NCI-H1092 treated with DMSO at 0.1 percent for 48 hours (cell line): Measurements from ENCODE around the gene ZNF407.
A peak's percentile ranks its signal among the peaks of the same experiment; 100 is the strongest.

Experiments used
- DNase-seq: peaks from one replicate; lab custom pipeline; 2025; lab: John Stamatoyannopoulos, UW

ZNF407 gene

DNA sequence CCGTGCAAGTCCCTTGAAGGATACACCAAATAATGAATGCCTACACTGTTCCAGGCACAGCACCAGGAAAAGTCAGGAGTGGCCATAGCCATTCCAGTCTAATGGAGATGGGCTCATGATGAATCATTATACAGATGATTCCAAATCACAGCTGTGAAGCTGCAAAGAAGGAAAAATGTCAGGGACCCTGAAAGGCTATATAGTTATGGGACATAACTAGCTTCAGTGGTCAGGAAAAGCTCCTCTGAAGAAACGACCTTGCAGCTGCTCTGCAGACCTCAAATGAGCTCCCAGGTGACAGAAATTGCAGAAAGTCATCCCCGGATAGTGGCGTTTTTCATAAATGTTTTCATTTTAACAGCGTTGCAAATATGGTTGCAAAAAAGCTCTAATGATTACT, 410.5 kb downstream of the ZNF407 start:
- no peak for DNase-seq

DNA sequence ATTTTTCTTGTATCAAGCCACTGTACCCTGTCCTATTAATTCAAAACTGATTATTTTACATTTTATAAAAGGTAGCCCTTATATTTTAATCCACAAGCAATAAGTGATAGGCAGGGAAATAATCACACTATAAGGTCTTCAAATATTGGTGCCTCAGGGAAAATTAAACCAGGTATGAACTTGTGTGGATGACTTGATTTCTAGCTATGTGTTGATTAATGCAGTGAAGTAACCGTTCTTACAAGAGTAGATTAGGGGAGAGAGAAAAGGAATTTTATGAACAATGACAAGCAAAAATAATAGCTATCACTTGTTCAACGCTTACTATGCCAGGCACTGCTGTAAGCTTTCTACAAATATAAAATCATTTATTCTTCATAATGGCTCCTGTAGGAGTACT, 411.6 kb downstream of the ZNF407 start:
- DNase-seq = no peak

DNA sequence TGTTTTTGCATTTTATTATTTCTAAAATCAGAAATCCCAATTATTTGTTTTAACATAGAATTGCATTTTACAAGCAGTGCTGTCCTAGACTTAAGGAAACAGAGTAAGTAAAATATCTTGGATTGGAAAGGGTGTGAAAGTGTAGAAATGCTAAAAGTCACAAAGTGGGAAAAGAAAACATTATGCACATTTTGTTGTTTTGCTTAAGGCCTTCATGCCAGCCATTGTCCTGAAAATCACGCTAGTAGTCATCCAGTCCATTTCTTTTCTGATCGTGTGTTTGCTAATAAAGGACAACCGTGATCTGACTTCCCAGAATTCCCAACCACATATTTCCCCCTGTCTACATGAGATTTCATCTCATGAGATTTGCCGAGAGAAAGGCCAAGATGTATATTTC, 412.2 kb downstream of the ZNF407 start:
- no peak for DNase-seq

DNA sequence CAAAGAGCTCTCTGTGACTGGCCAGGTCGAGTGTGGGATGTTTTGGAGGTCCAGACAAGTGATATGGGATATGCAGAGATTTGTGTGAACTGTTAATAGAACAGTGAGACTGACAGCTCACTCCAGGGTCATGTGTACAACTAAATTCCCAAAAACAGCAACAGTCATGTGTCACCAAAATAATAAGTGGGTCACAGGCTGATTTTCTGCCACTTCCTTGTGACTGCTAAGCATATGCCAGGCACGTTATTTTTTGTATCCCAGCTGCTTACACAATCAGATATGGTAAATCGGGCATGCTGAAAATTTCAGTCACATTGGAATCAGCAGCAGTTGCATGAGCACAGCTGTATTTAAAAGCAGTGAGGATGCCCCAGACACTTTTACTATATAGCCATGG, 412.6 kb downstream of the ZNF407 start:
- DNase-seq = no peak

DNA sequence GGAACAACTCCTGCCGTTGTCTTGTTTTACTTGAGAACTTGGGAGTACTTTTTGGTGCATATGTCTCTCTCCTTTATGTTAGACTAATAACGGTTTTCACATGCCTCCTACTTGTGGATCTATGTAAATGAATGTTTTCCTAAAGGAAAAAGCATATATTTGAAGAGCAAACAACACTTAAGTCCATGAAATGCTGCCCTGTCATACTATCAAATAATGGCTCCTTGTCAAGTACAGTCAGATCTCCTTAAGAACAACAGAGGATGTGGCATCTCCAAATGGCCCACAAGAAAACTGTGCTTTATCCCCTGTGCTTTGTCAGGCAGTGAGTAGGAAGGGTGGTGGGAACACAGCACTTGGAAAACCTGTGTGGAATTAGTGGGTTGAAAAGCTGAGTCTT, 413.0 kb downstream of the ZNF407 start:
- DNase-seq = no peak

DNA sequence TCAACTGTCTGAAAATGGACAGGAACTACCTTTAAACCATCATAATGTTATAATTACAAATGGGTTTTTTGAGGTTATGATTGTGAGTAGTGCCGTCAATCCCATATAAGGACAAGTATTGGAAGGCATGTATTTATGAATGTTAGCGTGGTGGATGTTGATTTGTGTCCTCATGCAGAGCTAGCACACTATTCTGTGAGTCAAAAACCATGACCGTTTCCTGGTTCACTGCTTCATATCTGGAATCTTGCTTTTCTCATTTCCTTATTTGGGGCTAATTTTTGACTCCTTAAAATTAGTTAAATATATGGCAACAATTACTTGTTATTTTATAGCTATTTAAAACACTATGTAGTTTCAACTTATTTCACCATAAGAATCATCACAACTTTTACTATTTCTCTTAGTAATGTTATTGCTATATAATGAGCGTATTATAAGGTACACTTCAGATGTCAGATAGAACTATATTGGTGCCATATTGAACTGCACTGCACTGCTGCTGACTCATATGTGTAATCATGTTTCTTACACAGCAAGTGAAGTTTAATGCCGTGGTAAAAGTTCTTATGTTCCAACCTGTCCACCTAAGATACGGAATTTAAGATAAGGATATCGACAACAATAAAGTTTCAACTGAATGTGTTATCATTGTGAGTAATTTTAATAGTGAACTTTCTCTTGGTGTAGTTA, 418.5 kb downstream of the ZNF407 start:
- DNase-seq = no peak

DNA sequence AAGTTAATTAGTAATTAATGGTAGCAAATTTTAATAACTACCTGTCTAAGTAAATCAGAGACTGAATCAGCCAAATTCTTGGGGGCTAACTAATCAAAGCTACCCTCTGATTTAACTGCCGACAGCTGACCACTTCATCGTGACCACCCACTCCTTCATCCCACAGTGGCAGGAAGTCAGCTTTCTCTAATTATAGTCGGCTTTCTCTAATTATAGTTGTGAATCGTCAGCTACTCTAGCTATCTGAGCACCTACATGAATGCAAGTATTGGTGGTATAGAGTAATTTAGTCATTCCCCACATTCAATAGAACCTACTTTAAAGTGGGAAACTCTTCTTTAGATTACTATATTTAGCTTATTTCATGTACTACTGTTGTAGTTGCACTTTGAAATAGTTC, 425.8 kb downstream of the ZNF407 start:
- no peak for DNase-seq

DNA sequence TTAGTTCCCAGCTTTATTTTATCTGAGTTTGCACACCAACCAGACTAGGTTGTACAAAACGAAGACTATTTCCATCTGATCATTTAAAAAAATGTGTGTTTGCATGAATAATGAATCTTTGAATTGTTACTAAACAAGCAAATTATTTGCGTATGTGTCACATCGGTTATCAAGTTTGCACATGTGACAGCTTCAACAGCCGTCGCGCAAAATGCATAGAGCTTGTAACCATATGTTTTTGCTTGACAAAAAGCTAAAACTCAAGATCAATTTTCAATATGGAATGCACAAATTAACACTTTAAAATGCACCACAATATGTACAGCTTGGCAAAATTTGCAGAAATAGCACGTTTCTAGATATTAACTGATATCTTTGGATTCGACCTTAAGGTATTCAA, 427.2 kb downstream of the ZNF407 start:
- no peak for DNase-seq

DNA sequence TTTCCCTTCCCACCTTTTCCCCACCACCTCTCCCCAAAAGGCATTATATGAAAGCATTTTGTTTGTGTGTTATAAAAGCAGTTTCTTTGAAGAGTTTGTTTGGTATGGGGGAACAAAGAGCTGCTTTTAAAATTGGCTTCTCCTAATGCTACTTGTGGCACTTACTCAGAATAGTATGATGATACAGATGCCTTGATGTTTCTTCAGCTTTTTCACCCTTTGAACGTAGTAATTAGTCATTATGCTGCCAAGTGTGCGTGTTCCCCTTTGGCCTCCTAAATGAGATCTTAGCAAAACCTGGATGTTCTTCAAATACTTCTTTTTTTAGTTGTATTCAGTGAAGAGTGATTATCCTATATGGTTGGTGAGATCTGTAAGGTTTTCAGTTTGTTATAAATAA, 427.9 kb downstream of the ZNF407 start:
- DNase-seq = no peak

DNA sequence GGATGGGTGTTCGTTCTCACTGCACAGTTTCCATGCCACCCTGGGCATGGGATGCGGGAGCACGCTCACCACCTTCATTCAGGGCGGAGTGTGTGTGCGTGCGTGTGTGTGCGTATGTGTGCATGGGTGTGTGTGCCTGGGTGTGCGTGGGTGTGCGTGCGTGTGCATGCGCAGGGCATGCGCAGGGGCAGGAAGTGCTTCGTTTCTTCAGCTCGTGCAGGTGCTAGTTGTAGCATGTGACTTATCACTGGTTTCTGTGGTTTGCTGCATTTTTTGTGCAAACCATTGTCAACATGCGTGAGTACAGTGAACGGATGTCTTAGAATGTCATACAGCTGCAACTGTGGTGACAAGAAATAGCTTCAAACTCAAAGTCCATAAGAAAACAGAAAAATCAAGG, 431.8 kb downstream of the ZNF407 start:
- DNase-seq = no peak

DNA sequence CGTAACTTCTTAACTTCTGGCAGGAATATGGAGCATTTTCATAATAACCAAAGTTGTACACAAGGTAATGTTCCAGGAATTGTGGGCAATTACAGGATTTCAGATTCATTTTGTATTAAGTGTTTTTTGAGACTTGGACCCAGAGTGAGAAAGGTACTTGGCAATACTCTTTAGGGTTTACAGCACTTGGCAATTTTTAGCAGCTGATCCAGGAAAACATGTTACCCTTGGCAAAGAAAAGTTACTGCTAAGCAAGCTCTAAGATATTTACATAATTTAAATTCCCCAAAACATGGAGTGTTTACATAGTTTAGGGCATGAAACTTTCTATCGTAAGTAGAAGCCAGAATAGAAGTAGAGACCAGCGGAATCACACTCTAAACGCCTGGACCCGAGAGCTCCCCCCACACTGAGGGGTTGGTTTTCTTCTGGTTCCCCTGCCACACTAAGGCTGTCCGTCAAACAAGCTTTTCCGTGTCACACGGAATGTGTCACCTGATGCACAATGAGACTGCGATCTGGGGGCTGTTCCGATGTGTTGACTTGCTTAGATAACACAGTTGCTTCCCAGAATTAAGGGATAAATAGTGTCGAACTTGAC, 434.1 kb downstream of the ZNF407 start:
- no peak for DNase-seq

DNA sequence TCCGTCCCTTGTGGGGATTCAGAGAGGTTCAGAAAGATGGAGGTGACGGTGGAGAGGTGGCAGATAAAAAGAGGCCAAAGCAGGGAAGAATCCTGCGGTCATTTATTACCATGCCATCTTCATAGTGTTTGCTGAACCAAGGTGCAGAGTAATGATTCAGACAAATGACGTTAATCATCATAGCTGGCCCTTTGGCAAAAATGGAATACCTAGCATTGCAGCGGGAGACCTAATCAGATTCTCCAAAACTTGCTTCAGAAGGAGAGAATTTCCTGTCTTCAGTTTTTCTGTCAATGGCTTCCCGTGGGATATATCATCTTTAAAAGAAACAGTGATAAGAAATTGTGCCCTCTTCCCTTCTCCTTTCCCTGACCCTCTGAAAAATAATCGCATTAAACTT, 435.8 kb downstream of the ZNF407 start:
- DNase-seq = no peak

DNA sequence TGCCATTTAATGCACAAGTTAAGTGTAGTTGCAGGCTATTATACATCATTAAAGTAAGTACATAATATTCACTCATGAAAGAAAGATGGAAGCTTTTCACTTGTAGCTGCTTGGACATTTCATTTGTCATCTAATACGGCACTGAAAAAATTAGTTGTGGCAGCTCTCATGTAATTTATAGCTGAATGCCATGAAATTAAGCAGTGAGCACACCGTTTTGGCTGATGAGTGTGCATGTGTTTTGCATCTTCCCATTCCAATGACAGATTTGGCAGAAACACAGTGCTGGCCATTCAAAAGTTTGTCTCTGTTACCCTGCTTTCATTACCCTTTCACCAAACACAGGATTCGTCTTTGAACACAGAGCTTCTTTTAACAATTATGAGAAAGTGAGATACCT, 437.3 kb downstream of the ZNF407 start:
- no peak for DNase-seq

DNA sequence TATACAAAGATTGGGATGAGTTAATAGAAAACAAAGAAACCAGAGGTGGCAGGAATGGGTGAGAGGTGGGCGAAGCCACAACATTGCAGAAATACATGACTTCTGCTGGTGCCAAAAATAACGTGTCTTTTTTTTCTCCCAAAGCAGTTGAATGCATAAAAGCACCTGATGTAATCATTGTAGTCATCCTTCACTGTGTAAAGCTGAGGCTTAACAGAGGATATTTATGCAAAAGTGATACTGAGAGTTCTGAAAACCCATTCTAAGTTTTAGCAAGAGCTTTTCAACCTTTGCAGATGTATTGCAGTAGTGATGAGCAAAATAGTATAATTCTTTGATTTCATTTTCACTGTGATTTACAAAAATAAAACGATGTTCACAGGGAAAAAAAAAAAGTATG, 438.3 kb downstream of the ZNF407 start:
- no peak for DNase-seq

DNA sequence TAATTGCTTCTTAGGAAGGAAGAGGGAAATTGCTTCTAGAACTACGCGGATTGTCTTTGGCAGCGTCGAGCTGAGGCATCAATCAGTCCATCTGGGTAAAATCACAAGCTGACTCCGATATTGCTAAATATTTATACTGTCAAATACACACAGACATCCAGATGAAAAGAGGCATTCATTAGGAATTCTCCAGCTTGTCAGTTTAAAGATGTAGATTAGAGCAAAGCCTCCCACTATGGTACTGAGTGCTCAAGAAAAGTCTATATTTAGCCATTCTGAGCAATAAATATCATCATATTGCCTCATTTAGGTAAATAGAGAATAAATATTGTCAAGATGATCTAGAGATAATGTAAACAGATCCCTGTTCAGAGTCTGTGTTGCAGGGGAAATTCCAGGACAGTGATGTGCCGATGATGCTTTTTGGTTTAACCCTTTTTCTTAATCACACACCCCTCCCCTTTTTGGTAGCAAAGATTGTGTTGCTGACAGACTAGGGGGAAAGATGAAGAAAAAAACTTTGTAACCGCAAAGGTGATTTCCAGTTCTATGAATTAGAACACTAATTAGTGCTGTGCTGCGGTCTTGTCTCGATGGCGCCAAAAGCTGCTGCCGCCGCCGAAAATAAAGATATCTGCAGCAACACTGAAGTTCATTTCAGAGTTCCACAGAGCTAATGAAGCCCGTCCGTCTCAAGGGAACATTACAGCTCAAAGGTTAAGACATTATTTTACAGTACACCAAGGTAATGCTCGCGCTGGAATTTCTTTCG, 439.4 kb downstream of the ZNF407 start:
- DNase-seq = no peak

DNA sequence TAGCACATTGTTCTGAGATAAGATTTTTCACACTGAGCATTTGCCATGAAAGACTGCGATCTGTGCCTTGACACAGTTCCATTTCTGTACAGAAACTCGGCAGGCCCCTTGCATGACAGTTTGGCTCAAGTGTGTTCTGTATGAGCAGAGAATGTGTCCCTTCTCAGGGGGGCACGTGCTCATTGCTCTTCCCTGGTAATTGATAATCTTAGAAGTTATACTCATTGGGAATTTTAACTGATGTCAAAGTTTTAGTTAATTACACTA, 440.0 kb downstream of the ZNF407 start:
- DNase-seq = no peak

DNA sequence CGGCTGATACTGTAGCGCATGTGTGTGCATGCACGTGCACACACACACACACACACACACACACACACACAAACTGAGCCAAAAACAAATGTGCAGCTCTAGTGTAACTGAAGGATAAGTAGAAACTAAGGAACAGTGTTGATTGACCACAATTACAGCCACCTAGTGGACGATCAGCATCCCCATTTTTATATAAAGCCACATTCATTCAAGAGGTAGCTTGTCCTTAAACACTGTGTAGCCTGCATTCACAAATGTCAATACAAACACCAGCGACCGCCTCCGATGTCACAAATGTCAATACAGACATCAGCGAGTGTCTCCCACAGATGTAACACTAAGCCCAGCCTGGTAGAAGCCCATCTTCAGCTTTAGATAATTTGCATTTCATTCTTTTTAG, 443.9 kb downstream of the ZNF407 start:
- peak; percentile 38 for DNase-seq

DNA sequence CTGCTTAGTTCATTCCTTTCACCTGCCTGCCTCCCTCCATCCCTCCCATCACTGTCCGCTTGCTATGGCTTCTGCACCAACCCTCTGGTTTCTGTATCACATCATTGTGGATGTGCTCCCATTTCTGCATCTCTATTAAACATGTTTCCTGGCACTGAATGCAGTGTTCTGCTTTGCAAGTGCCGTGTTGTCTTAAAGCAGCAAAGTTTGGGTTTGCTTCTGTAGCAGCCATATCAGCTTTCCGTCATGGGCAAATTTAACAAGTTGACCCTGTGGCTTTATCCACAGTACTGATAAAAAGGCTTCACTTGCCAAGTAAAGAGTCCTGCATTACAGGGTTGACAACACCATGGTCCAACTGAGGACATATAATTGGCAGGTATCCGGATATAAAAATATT, 445.8 kb downstream of the ZNF407 start:
- no peak for DNase-seq

DNA sequence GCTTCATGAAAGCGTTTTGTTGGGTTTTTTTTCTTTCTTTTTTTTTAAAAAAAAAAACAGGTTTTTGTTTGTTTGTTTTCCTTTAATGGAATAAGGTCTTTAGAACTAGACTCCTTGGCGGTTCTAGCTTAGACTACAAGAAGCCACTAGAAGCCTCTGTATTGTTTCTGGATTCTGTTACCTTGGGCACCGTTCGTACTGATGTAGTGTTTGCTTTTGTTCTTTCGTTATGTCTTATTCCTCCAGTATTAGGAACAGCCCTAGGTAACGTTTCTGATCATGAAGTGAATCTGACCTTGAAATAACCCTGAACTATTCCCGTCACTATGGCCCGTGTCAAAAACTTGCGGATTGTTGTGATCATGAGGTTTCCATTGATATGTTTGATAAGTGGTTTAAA, 446.6 kb downstream of the ZNF407 start:
- DNase-seq = no peak

DNA sequence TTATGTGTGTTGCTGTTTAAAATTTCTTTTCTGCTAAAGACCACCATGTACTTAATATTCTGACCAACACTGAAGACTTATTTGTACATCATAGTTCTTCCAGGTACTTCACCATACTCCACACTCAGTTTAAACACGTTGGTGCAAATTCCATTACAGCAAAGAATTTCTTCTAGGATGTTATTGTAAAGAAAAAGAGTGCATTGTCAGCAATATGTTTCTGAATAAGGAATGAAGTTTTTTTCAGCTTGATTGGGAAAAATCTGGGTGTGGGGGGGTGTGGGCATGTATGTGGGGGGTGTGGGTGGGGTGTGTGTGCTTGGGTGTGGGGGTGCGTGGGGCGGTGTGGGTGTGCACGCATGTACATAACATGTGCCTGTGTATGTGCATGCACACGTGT, 447.1 kb downstream of the ZNF407 start:
- no peak for DNase-seq

DNA sequence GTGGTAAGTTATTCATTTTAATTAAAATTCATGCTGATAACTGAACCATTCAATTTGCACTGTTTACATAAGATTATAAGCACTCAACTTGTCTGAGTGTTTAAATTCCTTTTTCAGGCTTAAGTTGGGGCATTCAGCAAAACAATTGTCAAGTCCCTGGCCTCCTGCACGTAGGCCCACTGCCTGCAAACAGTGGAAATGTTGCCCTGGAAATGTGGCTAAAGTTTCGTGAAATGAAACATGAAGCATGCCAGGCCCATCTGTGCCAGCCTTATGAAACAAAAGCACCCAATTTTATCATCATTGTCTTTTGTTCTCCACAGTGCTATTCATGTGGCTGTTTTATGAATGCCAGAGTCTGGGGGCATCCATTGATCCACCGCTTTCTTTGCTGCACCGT, 447.6 kb downstream of the ZNF407 start:
- DNase-seq = no peak

DNA sequence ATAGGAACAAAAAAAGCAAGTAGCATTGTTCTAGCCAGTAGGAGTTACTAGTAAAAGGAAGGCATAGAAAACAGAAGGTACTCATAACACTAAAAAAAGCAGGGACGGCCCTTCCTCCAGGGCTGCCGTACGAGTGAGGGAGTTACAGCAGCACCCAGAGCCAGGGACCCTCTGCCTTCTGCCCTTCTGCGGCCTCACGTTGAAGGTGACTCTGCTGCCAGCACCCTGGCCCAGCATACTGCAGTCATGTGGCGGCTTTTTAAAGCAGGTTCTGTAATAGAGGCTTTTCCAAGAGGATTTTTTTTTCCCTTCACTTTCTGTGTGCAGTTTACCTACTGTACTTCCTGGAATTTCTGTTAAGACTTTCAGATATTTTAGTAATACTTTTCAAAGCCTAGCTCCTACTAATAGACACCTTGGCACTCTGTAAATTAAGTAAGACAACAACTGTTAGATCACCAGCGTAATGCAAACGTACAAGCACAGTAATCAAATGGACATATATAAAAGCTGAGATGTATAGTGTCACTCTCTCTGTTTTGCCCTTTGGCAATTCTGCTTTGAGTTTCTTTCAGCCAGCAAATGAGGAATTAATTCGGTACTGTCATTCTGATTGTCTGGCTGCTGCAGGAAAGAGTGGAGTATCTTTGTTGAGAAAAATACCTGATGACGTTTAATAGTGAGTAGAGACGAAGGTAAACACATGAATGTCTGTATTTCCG, 449.7 kb downstream of the ZNF407 start:
- peak; percentile 48 for DNase-seq

DNA sequence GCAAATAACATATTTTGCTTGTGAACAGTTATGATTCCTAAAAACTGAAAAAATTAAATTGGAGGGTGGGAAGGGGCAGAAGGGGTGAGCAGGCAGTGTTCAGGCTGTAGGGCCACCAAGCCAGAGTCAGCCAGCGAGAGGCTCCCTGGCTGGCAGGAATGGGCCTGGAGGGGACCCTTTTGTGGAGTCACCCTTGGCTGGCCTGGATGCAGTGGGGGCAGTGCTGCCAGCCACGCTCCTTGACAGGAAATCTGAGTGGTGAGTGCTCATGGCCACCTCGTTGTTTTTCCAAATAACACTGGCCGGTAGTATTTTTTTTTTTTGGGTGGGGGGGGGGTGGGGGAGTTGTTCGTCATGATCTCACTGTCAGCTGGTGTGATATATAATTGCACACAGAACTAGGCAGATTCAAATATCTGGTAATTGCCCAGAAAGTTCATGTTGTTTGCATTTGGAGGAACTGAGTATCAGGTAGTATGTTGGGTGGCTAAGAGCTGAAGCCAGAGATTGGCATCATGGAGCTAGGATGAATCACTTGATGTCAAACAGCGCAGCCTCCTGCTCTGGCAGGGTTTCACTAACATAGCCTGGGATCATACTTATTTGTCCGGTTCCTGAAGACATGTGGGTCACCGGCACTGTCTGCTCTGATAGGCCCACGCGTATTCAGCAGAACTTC, 451.2 kb downstream of the ZNF407 start:
- DNase-seq = no peak
